BLaER1 treated with 17β-estradiol and CSF1 and Interleukin-3, amounts not matched to agents 10 nM and 100 nM (cell line): ENCODE measurements around the gene EPHA4.

Experiments used
- H3K27ac ChIP-seq, 11 experiments: shearing (Covaris generic); formaldehyde crosslinking; 2 replicates each; pipeline ENCODE4 v1.8.1; 2022
- H3K27me3 ChIP-seq, 11 experiments: shearing (Covaris generic); formaldehyde crosslinking; 2 replicates each; pipeline ENCODE4 v1.8.1; 2022
- H3K36me3 ChIP-seq, 11 experiments: shearing (Covaris generic); formaldehyde crosslinking; 2 replicates each; pipeline ENCODE4 v1.8.1; 2022
- H3K4me1 ChIP-seq, 10 experiments: shearing (Covaris generic); formaldehyde crosslinking; 2 replicates each; pipeline ENCODE4 v1.8.1; 2022
- H3K4me2 ChIP-seq, 11 experiments: shearing (Covaris generic); formaldehyde crosslinking; 2 replicates each; pipeline ENCODE4 v1.8.1; 2022
- H3K4me3 ChIP-seq, 10 experiments: shearing (Covaris generic); formaldehyde crosslinking; 2 replicates each; pipeline ENCODE4 v1.8.1; 2022
- H3K9ac ChIP-seq, 11 experiments: shearing (Covaris generic); formaldehyde crosslinking; 2 replicates each; pipeline ENCODE4 v1.8.1; 2022
- H3K9me3 ChIP-seq, 11 experiments: shearing (Covaris generic); formaldehyde crosslinking; replicated peaks in 1 of 11; 2 replicates each; pipeline ENCODE4 v1.8.1; 2022
- H4K20me1 ChIP-seq, 11 experiments: shearing (Covaris generic); formaldehyde crosslinking; 2 replicates each; pipeline ENCODE4 v1.8.1; 2022
- Cebpa-rat ChIP-seq, 11 experiments: shearing (Covaris generic); IDR thresholded peaks; 2 replicates each; pipeline ENCODE4 v1.8.1; 2022

The EPHA4 gene

GRCh38 chr2:221377597-221377996, 194.5 kb downstream of the EPHA4 start:
- H3K9ac ChIP-seq, result no peak overlapping the region

GRCh38 chr2:221377066-221377465, 195.0 kb downstream of the EPHA4 start:
- no peaks in the 10 kb centered on the region for H3K4me1 ChIP-seq
- H3K9ac ChIP-seq, result no peak overlapping the region
- H4K20me1 ChIP-seq, result no peaks in the 10 kb centered on the region
- no peaks in the 10 kb centered on the region for H3K27me3 ChIP-seq
- H3K9me3 ChIP-seq, result no peaks in the 10 kb centered on the region
- no peak overlapping the region for H3K4me3 ChIP-seq
- no peak overlapping the region for H3K4me2 ChIP-seq
- TF ChIP-seq Cebpa-rat (IDR thresholded peaks at IDR 0.05), result no peak
- no peaks in the 10 kb centered on the region for H3K36me3 ChIP-seq
- no peak overlapping the region for H3K27ac ChIP-seq

More at GRCh38 chr2:221377597-221377996, 194.5 kb downstream of the EPHA4 start:
- TF ChIP-seq Cebpa-rat (IDR thresholded peaks at IDR 0.05), result no peak
- Histone ChIP-seq H4K20me1 (no peaks in the 10 kb centered on the region), H3K4me3 (no peak overlapping the region), H3K4me2 (no peak overlapping the region), H3K9me3 (no peaks in the 10 kb centered on the region), H3K4me1 (no peaks in the 10 kb centered on the region), H3K36me3 (no peaks in the 10 kb centered on the region), H3K27ac (no peak overlapping the region), H3K27me3 (no peaks in the 10 kb centered on the region)

GRCh38 chr2:221374234-221374633, 197.9 kb downstream of the EPHA4 start:
- Histone ChIP-seq H3K9me3 (no peaks in the 10 kb centered on the region), H3K27me3 (no peaks in the 10 kb centered on the region), H3K4me3 (no peak overlapping the region), H4K20me1 (no peaks in the 10 kb centered on the region), H3K36me3 (no peaks in the 10 kb centered on the region), H3K9ac (no peak overlapping the region), H3K4me2 (no peak overlapping the region), H3K27ac (no peak overlapping the region), H3K4me1 (no peaks in the 10 kb centered on the region)
- TF ChIP-seq Cebpa-rat (IDR thresholded peaks at IDR 0.05), result peak in 2 of 11 experiments; percentile 23 to 42; a peak in 1 of 22 replicates

GRCh38 chr2:221372907-221373306, 199.2 kb downstream of the EPHA4 start:
- Histone ChIP-seq H3K9me3 (no peaks in the 10 kb centered on the region), H3K4me1 (no peaks in the 10 kb centered on the region), H3K4me3 (no peak overlapping the region), H3K36me3 (no peaks in the 10 kb centered on the region), H3K27ac (no peak overlapping the region), H4K20me1 (no peaks in the 10 kb centered on the region), H3K27me3 (no peaks in the 10 kb centered on the region), H3K4me2 (no peak overlapping the region), H3K9ac (no peak overlapping the region)
- TF ChIP-seq Cebpa-rat (IDR thresholded peaks at IDR 0.05), result no peak

GRCh38 chr2:221372159-221372884, 199.8 kb downstream of the EPHA4 start:
- H3K4me3 ChIP-seq, result no peak overlapping the region
- H3K27ac ChIP-seq, result no peak overlapping the region
- no peaks in the 10 kb centered on the region for H3K4me1 ChIP-seq
- no peaks in the 10 kb centered on the region for H3K27me3 ChIP-seq
- H3K9me3 ChIP-seq, result no peaks in the 10 kb centered on the region
- peak in 1 of 11 experiments; percentile 28; a peak in 1 of 22 replicates for TF ChIP-seq Cebpa-rat (IDR thresholded peaks at IDR 0.05)
- H3K36me3 ChIP-seq, result no peaks in the 10 kb centered on the region
- H3K9ac ChIP-seq, result no peak overlapping the region
- H3K4me2 ChIP-seq, result no peak overlapping the region
- H4K20me1 ChIP-seq, result no peaks in the 10 kb centered on the region

GRCh38 chr2:221371347-221371746, 200.8 kb downstream of the EPHA4 start:
- Histone ChIP-seq H4K20me1 (no peaks in the 10 kb centered on the region), H3K9me3 (no peaks in the 10 kb centered on the region), H3K36me3 (no peaks in the 10 kb centered on the region), H3K4me2 (no peak overlapping the region), H3K4me1 (no peaks in the 10 kb centered on the region), H3K4me3 (no peak overlapping the region), H3K27me3 (no peaks in the 10 kb centered on the region), H3K27ac (no peak overlapping the region), H3K9ac (no peak overlapping the region)
- no peak for TF ChIP-seq Cebpa-rat (IDR thresholded peaks at IDR 0.05)

GRCh38 chr2:221370857-221371211, 201.3 kb downstream of the EPHA4 start:
- no peak overlapping the region for H3K4me2 ChIP-seq
- H3K9me3 ChIP-seq, result no peaks in the 10 kb centered on the region
- no peaks in the 10 kb centered on the region for H3K36me3 ChIP-seq
- no peak overlapping the region for H3K4me3 ChIP-seq
- H3K4me1 ChIP-seq, result no peaks in the 10 kb centered on the region
- H4K20me1 ChIP-seq, result no peaks in the 10 kb centered on the region
- H3K27ac ChIP-seq, result no peak overlapping the region
- no peaks in the 10 kb centered on the region for H3K27me3 ChIP-seq
- no peak for TF ChIP-seq Cebpa-rat (IDR thresholded peaks at IDR 0.05)
- no peak overlapping the region for H3K9ac ChIP-seq

- Histone ChIP-seq H3K36me3 (no peaks in the 10 kb centered on the region), H3K4me1 (no peaks in the 10 kb centered on the region), H3K9ac (no peak overlapping the region), H3K27me3 (no peaks in the 10 kb centered on the region), H3K27ac (no peak overlapping the region), H3K9me3 (no peaks in the 10 kb centered on the region), H4K20me1 (no peaks in the 10 kb centered on the region), H3K4me2 (no peak overlapping the region), H3K4me3 (no peak overlapping the region)
- no peak for TF ChIP-seq Cebpa-rat (IDR thresholded peaks at IDR 0.05)
Measured at GRCh38 chr2:221370076-221370856, 201.8 kb downstream of the EPHA4 start.
